WTC11 (cell line): ENCODE data around the gene OXNAD1. TPM values are rescaled to one million over a fixed set of nuclear protein-coding genes. Genes with fewer than 3 reads are reported as not detected.

ENCODE experiments used
- ATAC-seq: fragments of 200-7000 bp; cut with Tn5 transposase; 2 replicates; pipeline ENCODE4 v1.10.0; 2021; ENCODE audit warnings: mild to moderate bottlenecking, moderate library complexity
- CTCF ChIA-PET: fragments of 300-600 bp; sonication (Branson Sonifier 250); formaldehyde crosslinking; loops from one replicate; lab custom pipeline; 2021; ENCODE audit warnings: antibody characterized with exemption; lab: Charles Lee
- POLR2A ChIA-PET: fragments of 350-600 bp; sonication (Branson Sonifier 250); formaldehyde crosslinking; loops from one replicate; lab custom pipeline; 2021; ENCODE audit warnings: antibody characterized with exemption; lab: Charles Lee
- DNase-seq: peaks from one replicate; pipeline ENCODE4 v3.0.0; 2021; ENCODE audit warnings: low spot score
- H3K27ac Mint-ChIP-seq: 2 replicates; pipeline ENCODE4 v1.8.0; 2021; ENCODE audit warnings: mixed read lengths
- H3K27me3 Mint-ChIP-seq: 2 replicates; pipeline ENCODE4 v1.8.0; 2021; ENCODE audit warnings: low read depth, mild to moderate bottlenecking, moderate library complexity, mixed read lengths
- H3K36me3 Mint-ChIP-seq: 2 replicates; pipeline ENCODE4 v1.8.0; 2021; ENCODE audit warnings: mixed read lengths
- H3K4me1 Mint-ChIP-seq: 2 replicates; pipeline ENCODE4 v1.8.0; 2022; ENCODE audit warnings: mixed read lengths
- H3K4me3 Mint-ChIP-seq: 2 replicates; pipeline ENCODE4 v1.8.0; 2021; ENCODE audit warnings: mild to moderate bottlenecking, moderate library complexity, mixed read lengths
- H3K9me3 Mint-ChIP-seq: 2 replicates; pipeline ENCODE4 v1.8.0; 2021; ENCODE audit warnings: mixed read lengths
- CREM ChIP-seq: sonication (generic); formaldehyde crosslinking; IDR thresholded peaks from 2 replicates; pipeline ENCODE4 v1.8.1; 2022; ENCODE audit warnings: mild to moderate bottlenecking, missing genetic modification reagents, moderate library complexity
- ETV6 ChIP-seq: sonication (generic); formaldehyde crosslinking; IDR thresholded peaks from 2 replicates; pipeline ENCODE4 v1.8.1; 2022; ENCODE audit warnings: mild to moderate bottlenecking, missing genetic modification reagents
- KAT7 ChIP-seq: sonication (generic); formaldehyde crosslinking; IDR thresholded peaks from 2 replicates; pipeline ENCODE4 v1.8.1; 2023; ENCODE audit warnings: missing genetic modification reagents, mild to moderate bottlenecking, borderline replicate concordance
- NFATC4 ChIP-seq: fragments of 250-450 bp; sonication (Bioruptor Pico); IDR thresholded peaks from 2 replicates; pipeline ENCODE4 v1.9.0; 2021; ENCODE audit warnings: mild to moderate bottlenecking
- NFYB ChIP-seq: sonication (generic); formaldehyde crosslinking; conservative IDR thresholded peaks from 2 replicates; pipeline ENCODE4 v1.8.0; 2022; ENCODE audit warnings: low read depth, missing genetic modification reagents
- NR1H2 ChIP-seq: sonication (generic); formaldehyde crosslinking; IDR thresholded peaks from 2 replicates; pipeline ENCODE4 v1.9.0; 2021; ENCODE audit warnings: mild to moderate bottlenecking, moderate library complexity, missing genetic modification reagents
- OVOL2 ChIP-seq: fragments of 250-450 bp; sonication (Bioruptor Pico); IDR thresholded peaks from 2 replicates; pipeline ENCODE4 v1.9.0; 2021; ENCODE audit warnings: mild to moderate bottlenecking, borderline replicate concordance
- SMAD4 ChIP-seq: sonication (generic); formaldehyde crosslinking; IDR thresholded peaks from 2 replicates; pipeline ENCODE4 v1.8.0; 2022; ENCODE audit warnings: mild to moderate bottlenecking, missing genetic modification reagents
- ZBTB21 ChIP-seq: sonication (generic); formaldehyde crosslinking; IDR thresholded peaks from 2 replicates; pipeline ENCODE4 v1.8.1; 2023; ENCODE audit warnings: mild to moderate bottlenecking, missing genetic modification reagents, borderline replicate concordance
- ZNF121 ChIP-seq: sonication (generic); formaldehyde crosslinking; IDR thresholded peaks from 2 replicates; pipeline ENCODE4 v1.8.0; 2023; ENCODE audit warnings: missing genetic modification reagents
- total RNA-seq: library from RNA; stranded (reverse); gene quantifications from 3 replicates; pipeline ENCODE4 v1.2.3, GENCODE V29; 2021
- TF ChIP-seq, protein P1 (sequence below): sonication (generic); formaldehyde crosslinking; IDR thresholded peaks from 2 replicates; pipeline ENCODE4 v1.8.1; 2022; ENCODE audit warnings: low read depth, missing genetic modification reagents, borderline replicate concordance
- TF ChIP-seq, protein P2 (sequence below): sonication (generic); formaldehyde crosslinking; IDR thresholded peaks from 2 replicates; pipeline ENCODE4 v1.8.0; 2022; ENCODE audit warnings: mild to moderate bottlenecking, missing genetic modification reagents
- TF ChIP-seq, protein P3 (sequence below): fragments of 250-450 bp; sonication (Bioruptor Pico); IDR thresholded peaks from 2 replicates; pipeline ENCODE4 v1.9.0; 2021; ENCODE audit warnings: mild to moderate bottlenecking
- TF ChIP-seq, protein P4 (sequence below): sonication (generic); formaldehyde crosslinking; IDR thresholded peaks from 2 replicates; pipeline ENCODE4 v1.8.1; 2023; ENCODE audit warnings: mild to moderate bottlenecking, missing genetic modification reagents, moderate library complexity
- TF ChIP-seq, protein P5 (sequence below): sonication (generic); formaldehyde crosslinking; IDR thresholded peaks from 2 replicates; pipeline ENCODE4 v1.8.1; 2023; ENCODE audit warnings: mild to moderate bottlenecking, missing genetic modification reagents
- TF ChIP-seq, protein P6 (sequence below): sonication (generic); formaldehyde crosslinking; IDR thresholded peaks from 2 replicates; pipeline ENCODE4 v1.8.0; 2023; ENCODE audit warnings: mild to moderate bottlenecking, missing genetic modification reagents
- TF ChIP-seq, protein P7 (sequence below): sonication (generic); formaldehyde crosslinking; IDR thresholded peaks from 2 replicates; pipeline ENCODE4 v1.8.1; 2023; ENCODE audit warnings: mild to moderate bottlenecking, missing genetic modification reagents
- TF ChIP-seq, protein P8 (sequence below): fragments of 250-450 bp; sonication (Bioruptor Pico); IDR thresholded peaks from 2 replicates; pipeline ENCODE4 v1.9.0; 2021; ENCODE audit warnings: moderate library complexity, mild to moderate bottlenecking, inconsistent platforms, borderline replicate concordance
- TF ChIP-seq, protein P9 (sequence below): sonication (generic); formaldehyde crosslinking; IDR thresholded peaks from 2 replicates; pipeline ENCODE4 v1.8.0; 2023; ENCODE audit warnings: missing genetic modification reagents
- TF ChIP-seq, protein P10 (sequence below): sonication (generic); formaldehyde crosslinking; conservative IDR thresholded peaks from 2 replicates; pipeline ENCODE4 v1.8.1; 2023; ENCODE audit warnings: mild to moderate bottlenecking, low read depth, missing genetic modification reagents, moderate library complexity

OXNAD1 gene
- total RNA-seq, 1 experiment from 2014 or later, result 21.7 TPM

DNA sequence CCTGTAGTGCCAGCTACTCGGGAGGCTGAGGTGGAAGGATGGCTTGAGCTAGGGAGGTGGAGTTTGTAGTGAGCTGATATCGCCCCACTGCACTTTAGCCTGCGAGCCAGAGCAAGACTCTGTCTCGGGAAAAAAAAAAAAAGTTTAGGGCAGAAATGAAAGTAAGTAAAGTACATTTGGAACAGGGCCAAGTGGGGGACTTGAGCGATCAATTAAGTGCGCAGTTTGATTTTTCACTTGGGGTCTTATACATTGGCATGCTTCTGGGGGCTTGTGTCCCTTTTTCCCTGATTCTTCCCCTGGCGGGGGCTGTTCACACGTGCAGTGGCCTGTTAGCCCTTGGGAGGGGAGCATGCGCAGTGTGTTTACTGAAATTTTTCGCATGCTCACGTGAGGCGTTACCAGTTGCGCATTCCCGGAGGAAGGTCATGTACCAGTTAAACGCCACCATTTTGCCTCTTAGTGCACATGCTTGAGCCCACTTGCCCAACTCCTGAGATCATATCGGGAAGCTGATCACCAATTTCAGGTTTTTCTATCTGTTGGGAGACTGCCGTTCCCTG, 48.6 kb upstream of the OXNAD1 start (continued):
- TF ChIP-seq, protein P1, sequence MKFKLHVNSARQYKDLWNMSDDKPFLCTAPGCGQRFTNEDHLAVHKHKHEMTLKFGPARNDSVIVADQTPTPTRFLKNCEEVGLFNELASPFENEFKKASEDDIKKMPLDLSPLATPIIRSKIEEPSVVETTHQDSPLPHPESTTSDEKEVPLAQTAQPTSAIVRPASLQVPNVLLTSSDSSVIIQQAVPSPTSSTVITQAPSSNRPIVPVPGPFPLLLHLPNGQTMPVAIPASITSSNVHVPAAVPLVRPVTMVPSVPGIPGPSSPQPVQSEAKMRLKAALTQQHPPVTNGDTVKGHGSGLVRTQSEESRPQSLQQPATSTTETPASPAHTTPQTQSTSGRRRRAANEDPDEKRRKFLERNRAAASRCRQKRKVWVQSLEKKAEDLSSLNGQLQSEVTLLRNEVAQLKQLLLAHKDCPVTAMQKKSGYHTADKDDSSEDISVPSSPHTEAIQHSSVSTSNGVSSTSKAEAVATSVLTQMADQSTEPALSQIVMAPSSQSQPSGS (CRISPR knock-in tag), result no peak
- TF ChIP-seq, protein P2, sequence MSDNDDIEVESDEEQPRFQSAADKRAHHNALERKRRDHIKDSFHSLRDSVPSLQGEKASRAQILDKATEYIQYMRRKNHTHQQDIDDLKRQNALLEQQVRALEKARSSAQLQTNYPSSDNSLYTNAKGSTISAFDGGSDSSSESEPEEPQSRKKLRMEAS (CRISPR knock-in tag), result no peak
- TF ChIP-seq NFYB (CRISPR knock-in tag) (no peak), ETV6 (no peak)
- TF ChIP-seq, protein P3, sequence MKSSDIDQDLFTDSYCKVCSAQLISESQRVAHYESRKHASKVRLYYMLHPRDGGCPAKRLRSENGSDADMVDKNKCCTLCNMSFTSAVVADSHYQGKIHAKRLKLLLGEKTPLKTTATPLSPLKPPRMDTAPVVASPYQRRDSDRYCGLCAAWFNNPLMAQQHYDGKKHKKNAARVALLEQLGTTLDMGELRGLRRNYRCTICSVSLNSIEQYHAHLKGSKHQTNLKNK (CRISPR knock-in tag), result no peak
- TF ChIP-seq, protein P4, sequence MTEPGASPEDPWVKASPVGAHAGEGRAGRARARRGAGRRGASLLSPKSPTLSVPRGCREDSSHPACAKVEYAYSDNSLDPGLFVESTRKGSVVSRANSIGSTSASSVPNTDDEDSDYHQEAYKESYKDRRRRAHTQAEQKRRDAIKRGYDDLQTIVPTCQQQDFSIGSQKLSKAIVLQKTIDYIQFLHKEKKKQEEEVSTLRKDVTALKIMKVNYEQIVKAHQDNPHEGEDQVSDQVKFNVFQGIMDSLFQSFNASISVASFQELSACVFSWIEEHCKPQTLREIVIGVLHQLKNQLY (CRISPR knock-in tag), result no peak
- TF ChIP-seq, protein P5, sequence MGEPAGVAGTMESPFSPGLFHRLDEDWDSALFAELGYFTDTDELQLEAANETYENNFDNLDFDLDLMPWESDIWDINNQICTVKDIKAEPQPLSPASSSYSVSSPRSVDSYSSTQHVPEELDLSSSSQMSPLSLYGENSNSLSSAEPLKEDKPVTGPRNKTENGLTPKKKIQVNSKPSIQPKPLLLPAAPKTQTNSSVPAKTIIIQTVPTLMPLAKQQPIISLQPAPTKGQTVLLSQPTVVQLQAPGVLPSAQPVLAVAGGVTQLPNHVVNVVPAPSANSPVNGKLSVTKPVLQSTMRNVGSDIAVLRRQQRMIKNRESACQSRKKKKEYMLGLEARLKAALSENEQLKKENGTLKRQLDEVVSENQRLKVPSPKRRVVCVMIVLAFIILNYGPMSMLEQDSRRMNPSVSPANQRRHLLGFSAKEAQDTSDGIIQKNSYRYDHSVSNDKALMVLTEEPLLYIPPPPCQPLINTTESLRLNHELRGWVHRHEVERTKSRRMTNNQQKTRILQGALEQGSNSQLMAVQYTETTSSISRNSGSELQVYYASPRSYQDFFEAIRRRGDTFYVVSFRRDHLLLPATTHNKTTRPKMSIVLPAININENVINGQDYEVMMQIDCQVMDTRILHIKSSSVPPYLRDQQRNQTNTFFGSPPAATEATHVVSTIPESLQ (CRISPR knock-in tag), result no peak
- TF ChIP-seq, all 79 proteins: peak for 0

DNA sequence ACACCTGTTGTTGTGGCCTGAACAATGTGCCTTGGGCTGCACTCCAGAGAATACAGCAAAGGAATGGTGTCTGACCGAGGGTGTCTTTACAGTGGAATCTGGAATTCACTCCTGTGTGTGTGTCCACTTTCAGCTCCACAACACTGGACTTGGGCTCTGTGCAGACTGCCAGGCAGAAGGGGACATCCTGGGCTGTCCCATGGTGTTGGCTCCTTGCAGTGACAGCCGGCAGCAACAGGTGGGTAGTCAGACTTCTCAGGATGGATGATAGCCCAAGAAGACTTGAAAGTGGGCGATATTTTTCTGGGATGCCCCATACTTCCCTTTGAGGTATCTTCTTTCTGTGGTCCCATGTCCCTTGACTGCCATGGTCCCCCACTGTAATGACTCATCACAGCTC, 45.2 kb upstream of the OXNAD1 start:
- no peak overlapping the region for H3K27ac Mint-ChIP-seq
- peaks cover 8% of the 10 kb centered on the region; the same call in 1 of the 2 replicates for H3K27me3 Mint-ChIP-seq
- no peaks in the 10 kb centered on the region for H3K9me3 Mint-ChIP-seq
- H3K36me3 Mint-ChIP-seq, result no peaks in the 10 kb centered on the region
- ATAC-seq (no peak), DNase-seq (no peak)
- H3K4me3 Mint-ChIP-seq, result no peak overlapping the region
- CTCF ChIA-PET, result no interaction called here
- POLR2A ChIA-PET, result no interaction called here
- no peaks in the 10 kb centered on the region for H3K4me1 Mint-ChIP-seq
- no peak for TF ChIP-seq SMAD4 (CRISPR knock-in tag)
- TF ChIP-seq, protein P6, sequence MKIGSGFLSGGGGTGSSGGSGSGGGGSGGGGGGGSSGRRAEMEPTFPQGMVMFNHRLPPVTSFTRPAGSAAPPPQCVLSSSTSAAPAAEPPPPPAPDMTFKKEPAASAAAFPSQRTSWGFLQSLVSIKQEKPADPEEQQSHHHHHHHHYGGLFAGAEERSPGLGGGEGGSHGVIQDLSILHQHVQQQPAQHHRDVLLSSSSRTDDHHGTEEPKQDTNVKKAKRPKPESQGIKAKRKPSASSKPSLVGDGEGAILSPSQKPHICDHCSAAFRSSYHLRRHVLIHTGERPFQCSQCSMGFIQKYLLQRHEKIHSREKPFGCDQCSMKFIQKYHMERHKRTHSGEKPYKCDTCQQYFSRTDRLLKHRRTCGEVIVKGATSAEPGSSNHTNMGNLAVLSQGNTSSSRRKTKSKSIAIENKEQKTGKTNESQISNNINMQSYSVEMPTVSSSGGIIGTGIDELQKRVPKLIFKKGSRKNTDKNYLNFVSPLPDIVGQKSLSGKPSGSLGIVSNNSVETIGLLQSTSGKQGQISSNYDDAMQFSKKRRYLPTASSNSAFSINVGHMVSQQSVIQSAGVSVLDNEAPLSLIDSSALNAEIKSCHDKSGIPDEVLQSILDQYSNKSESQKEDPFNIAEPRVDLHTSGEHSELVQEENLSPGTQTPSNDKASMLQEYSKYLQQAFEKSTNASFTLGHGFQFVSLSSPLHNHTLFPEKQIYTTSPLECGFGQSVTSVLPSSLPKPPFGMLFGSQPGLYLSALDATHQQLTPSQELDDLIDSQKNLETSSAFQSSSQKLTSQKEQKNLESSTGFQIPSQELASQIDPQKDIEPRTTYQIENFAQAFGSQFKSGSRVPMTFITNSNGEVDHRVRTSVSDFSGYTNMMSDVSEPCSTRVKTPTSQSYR (CRISPR knock-in tag), result no peak
- TF ChIP-seq, protein P3 (CRISPR knock-in tag), result no peak
- TF ChIP-seq KAT7 (CRISPR knock-in tag), result no peak
- TF ChIP-seq OVOL2, result no peak
- TF ChIP-seq, protein P7, sequence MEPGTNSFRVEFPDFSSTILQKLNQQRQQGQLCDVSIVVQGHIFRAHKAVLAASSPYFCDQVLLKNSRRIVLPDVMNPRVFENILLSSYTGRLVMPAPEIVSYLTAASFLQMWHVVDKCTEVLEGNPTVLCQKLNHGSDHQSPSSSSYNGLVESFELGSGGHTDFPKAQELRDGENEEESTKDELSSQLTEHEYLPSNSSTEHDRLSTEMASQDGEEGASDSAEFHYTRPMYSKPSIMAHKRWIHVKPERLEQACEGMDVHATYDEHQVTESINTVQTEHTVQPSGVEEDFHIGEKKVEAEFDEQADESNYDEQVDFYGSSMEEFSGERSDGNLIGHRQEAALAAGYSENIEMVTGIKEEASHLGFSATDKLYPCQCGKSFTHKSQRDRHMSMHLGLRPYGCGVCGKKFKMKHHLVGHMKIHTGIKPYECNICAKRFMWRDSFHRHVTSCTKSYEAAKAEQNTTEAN, result no peak
- TF ChIP-seq NFATC4 (CRISPR knock-in tag), result no peak
- TF ChIP-seq, protein P8, sequence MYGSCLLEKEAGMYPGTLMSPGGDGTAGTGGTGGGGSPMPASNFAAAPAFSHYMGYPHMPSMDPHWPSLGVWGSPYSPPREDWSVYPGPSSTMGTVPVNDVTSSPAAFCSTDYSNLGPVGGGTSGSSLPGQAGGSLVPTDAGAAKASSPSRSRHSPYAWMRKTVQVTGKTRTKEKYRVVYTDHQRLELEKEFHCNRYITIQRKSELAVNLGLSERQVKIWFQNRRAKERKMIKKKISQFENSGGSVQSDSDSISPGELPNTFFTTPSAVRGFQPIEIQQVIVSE (CRISPR knock-in tag), result no peak
- TF ChIP-seq NR1H2, result no peak
- no peak for TF ChIP-seq ZNF121 (CRISPR knock-in tag)
- TF ChIP-seq, protein P9, sequence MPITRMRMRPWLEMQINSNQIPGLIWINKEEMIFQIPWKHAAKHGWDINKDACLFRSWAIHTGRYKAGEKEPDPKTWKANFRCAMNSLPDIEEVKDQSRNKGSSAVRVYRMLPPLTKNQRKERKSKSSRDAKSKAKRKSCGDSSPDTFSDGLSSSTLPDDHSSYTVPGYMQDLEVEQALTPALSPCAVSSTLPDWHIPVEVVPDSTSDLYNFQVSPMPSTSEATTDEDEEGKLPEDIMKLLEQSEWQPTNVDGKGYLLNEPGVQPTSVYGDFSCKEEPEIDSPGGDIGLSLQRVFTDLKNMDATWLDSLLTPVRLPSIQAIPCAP (CRISPR knock-in tag), result no peak
- no peak for TF ChIP-seq ZBTB21 (CRISPR knock-in tag)
- no peak for TF ChIP-seq CREM (CRISPR knock-in tag)
- TF ChIP-seq, protein P10, sequence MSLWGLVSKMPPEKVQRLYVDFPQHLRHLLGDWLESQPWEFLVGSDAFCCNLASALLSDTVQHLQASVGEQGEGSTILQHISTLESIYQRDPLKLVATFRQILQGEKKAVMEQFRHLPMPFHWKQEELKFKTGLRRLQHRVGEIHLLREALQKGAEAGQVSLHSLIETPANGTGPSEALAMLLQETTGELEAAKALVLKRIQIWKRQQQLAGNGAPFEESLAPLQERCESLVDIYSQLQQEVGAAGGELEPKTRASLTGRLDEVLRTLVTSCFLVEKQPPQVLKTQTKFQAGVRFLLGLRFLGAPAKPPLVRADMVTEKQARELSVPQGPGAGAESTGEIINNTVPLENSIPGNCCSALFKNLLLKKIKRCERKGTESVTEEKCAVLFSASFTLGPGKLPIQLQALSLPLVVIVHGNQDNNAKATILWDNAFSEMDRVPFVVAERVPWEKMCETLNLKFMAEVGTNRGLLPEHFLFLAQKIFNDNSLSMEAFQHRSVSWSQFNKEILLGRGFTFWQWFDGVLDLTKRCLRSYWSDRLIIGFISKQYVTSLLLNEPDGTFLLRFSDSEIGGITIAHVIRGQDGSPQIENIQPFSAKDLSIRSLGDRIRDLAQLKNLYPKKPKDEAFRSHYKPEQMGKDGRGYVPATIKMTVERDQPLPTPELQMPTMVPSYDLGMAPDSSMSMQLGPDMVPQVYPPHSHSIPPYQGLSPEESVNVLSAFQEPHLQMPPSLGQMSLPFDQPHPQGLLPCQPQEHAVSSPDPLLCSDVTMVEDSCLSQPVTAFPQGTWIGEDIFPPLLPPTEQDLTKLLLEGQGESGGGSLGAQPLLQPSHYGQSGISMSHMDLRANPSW (CRISPR knock-in tag), result no peak
